Measurements from ENCODE around the gene CCT6A. TPM values are rescaled to one million over a fixed set of nuclear protein-coding genes. Genes with fewer than 3 reads are reported as not detected.
"Not testable (repeated sequence)": the region's sequence is repeated elsewhere in the genome, so short reads cannot be mapped to it uniquely, and the experiment has no call there.

CCT6A gene
- total RNA-seq, 1 experiment from 2014 or later = 222 TPM

DNA sequence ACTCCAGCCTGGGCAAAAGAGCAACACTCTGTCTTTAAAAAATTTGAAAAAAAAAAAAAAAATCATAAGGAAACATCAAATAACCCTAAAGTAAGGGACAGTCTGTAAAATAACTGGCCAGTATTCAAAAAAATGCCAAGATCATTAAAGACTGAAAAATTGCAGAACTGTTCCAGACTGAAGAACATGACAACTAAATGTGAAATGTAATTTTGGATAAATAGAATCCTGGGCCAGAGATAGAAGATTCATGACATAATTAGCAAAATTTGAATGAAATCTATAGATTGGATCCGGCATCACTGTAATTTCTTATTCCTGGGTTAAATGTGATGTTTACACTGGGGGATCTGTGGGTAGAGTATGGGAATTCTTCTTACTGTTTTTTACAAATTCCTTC lies 3.3 kb upstream of the CCT6A start:
- no TSS peak for BruUV-seq (replicated peaks)
- intact Hi-C loops (cut with micrococcal nuclease) = no loop called here
- peaks cover 10% of the 10 kb centered on the region for H3K4me1 Mint-ChIP-seq (ENCODE audit: insufficient read depth, unreplicated experiment)
- TF ChIP-seq, protein P1, sequence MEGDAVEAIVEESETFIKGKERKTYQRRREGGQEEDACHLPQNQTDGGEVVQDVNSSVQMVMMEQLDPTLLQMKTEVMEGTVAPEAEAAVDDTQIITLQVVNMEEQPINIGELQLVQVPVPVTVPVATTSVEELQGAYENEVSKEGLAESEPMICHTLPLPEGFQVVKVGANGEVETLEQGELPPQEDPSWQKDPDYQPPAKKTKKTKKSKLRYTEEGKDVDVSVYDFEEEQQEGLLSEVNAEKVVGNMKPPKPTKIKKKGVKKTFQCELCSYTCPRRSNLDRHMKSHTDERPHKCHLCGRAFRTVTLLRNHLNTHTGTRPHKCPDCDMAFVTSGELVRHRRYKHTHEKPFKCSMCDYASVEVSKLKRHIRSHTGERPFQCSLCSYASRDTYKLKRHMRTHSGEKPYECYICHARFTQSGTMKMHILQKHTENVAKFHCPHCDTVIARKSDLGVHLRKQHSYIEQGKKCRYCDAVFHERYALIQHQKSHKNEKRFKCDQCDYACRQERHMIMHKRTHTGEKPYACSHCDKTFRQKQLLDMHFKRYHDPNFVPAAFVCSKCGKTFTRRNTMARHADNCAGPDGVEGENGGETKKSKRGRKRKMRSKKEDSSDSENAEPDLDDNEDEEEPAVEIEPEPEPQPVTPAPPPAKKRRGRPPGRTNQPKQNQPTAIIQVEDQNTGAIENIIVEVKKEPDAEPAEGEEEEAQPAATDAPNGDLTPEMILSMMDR (IDR thresholded peaks at IDR 0.05; ENCODE audit: unreplicated experiment) = no peak
- DNase-seq (ENCODE audit: unreplicated experiment) = no peak
- ChIA-PET CTCF (interaction anchor here (0.9 kb wide), 1 partner anchor 43 kb away, joined by 3 read pairs; no protein-coding TSS in a partner anchor), POLR2A (interaction anchor here (0.7 to 0.8 kb wide), 3 partner anchors 38 to 478 kb away, joined by 3 to 7 read pairs (median 3); no protein-coding TSS in a partner anchor)
- peak overlapping the region; percentile 23 for H3K4me3 Mint-ChIP-seq (ENCODE audit: unreplicated experiment)
- no peaks in the 10 kb centered on the region for H3K9me3 Mint-ChIP-seq (ENCODE audit: unreplicated experiment)
- no peak overlapping the region for H3K27ac Mint-ChIP-seq (ENCODE audit: low read depth, unreplicated experiment)
- H3K27me3 Mint-ChIP-seq (ENCODE audit: insufficient read depth, unreplicated experiment) = no peaks in the 10 kb centered on the region
- H3K36me3 Mint-ChIP-seq (ENCODE audit: insufficient read depth, unreplicated experiment) = peaks cover 23% of the 10 kb centered on the region

DNA sequence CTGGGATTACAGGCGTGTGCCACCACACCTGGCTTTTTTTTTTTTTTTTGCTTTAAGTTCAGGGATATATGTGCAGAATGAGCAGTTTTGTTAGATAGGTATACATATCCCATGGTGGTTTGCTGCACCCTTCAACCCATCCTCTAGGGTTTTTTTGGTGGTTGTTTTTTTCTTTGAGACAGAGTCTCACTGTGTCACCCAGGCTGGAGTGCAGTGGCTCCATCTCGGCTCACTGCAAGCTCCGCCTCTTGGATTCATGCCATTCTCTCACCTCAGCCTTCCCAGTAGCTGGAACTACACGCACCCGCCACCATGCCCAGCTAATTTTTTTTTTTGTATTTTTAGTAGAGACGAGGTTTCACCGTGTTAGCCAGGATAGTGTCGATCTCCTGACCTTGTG lies 2.8 kb upstream of the CCT6A start:
- BruUV-seq (replicated peaks); H3K27me3 Mint-ChIP-seq (ENCODE audit: insufficient read depth, unreplicated experiment); intact Hi-C loops (cut with micrococcal nuclease); H3K27ac Mint-ChIP-seq (ENCODE audit: low read depth, unreplicated experiment); H3K9me3 Mint-ChIP-seq (ENCODE audit: unreplicated experiment): not testable (repeated sequence)
- DNase-seq (ENCODE audit: unreplicated experiment) = peak; percentile 61
- peaks cover 28% of the 10 kb centered on the region for H3K36me3 Mint-ChIP-seq (ENCODE audit: insufficient read depth, unreplicated experiment)
- H3K4me3 Mint-ChIP-seq (ENCODE audit: unreplicated experiment) = peak overlapping the region; percentile 23
- CTCF ChIA-PET = interaction anchor here (0.5 to 0.9 kb wide), 2 partner anchors 24 to 43 kb away, joined by 3 read pairs; no protein-coding TSS in a partner anchor
- POLR2A ChIA-PET = interaction anchor here (0.7 to 3.7 kb wide), 4 partner anchors 14 to 478 kb away, joined by 3 to 116 read pairs (median 5); partner anchors contain the start of gene SUMF2
- peaks cover 10% of the 10 kb centered on the region for H3K4me1 Mint-ChIP-seq (ENCODE audit: insufficient read depth, unreplicated experiment)

DNA sequence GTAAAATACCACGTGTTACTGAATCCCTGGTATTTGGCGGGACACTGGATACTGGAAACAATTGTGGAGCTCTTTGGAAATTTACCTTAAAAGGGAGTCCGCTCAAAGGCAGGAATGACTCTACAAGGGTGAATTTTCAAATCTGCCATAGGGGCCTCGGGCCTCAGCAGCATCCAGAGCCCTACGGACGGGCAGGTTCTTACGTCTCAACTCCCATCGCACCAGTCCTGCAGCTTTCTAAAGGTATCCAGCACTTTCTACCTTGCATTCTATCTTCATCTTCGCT lies 569 bp upstream of the CCT6A start:
- peaks cover 10% of the 10 kb centered on the region for H3K4me1 Mint-ChIP-seq (ENCODE audit: insufficient read depth, unreplicated experiment)
- peaks cover 50% of the 10 kb centered on the region for H3K36me3 Mint-ChIP-seq (ENCODE audit: insufficient read depth, unreplicated experiment)
- no peak for DNase-seq (ENCODE audit: unreplicated experiment)
- H3K27ac Mint-ChIP-seq (ENCODE audit: low read depth, unreplicated experiment) = peak overlapping the region; percentile 94
- no peaks in the 10 kb centered on the region for H3K27me3 Mint-ChIP-seq (ENCODE audit: insufficient read depth, unreplicated experiment)
- BruUV-seq (replicated peaks) = TSS peak; percentile 90
- ChIA-PET POLR2A (interaction anchor here (0.5 to 3.7 kb wide), 25 partner anchors 9 to 1088 kb away, joined by 3 to 116 read pairs (median 6); partner anchors contain the start of genes CHCHD2, NIPSNAP2 and SUMF2), CTCF (interaction anchor here (0.6 to 2.0 kb wide), 12 partner anchors 10 to 1030 kb away, joined by 3 to 10 read pairs (median 4); no protein-coding TSS in a partner anchor)
- intact Hi-C loops (cut with micrococcal nuclease) = loop anchor here (1.0 to 2.0 kb wide), 2 partner anchors 14 to 18 kb away; partner anchors contain the start of gene SUMF2
- no peaks in the 10 kb centered on the region for H3K9me3 Mint-ChIP-seq (ENCODE audit: unreplicated experiment)
- TF ChIP-seq, protein P1 (IDR thresholded peaks at IDR 0.05; ENCODE audit: unreplicated experiment) = no peak
- peak overlapping the region; percentile 97 for H3K4me3 Mint-ChIP-seq (ENCODE audit: unreplicated experiment)

DNA sequence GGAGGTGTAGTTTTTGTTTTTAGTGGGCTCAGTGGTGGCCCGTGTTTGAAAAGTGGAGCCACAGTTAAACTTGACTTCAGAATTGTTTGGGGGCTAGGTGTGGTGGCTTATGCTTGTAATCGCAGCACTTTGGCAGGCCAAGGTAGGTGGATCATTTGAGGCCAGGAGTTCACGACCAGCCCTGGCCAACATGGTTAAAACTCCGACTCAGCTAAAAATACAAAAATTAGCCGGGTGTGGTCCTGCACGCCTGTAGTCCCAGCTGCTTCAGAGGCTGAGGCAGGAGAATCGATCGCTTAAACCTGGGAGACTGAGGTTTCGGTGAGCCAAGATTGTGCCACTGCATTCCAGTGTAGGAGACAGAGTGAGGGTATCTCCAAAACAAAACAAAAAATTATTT lies 1.8 kb downstream of the CCT6A start:
- peaks cover 10% of the 10 kb centered on the region for H3K4me1 Mint-ChIP-seq (ENCODE audit: insufficient read depth, unreplicated experiment)
- intact Hi-C loops (cut with micrococcal nuclease) = no loop called here
- ChIA-PET CTCF (interaction anchor here (0.6 to 1.3 kb wide), 2 partner anchors 37 to 89 kb away, joined by 3 to 6 read pairs; partner anchors contain the start of gene NIPSNAP2), POLR2A (interaction anchor here (0.6 to 3.3 kb wide), 8 partner anchors 8 to 478 kb away, joined by 3 to 26 read pairs (median 4); partner anchors contain the start of genes NIPSNAP2 and SUMF2)
- H3K36me3 Mint-ChIP-seq (ENCODE audit: insufficient read depth, unreplicated experiment) = peaks cover 70% of the 10 kb centered on the region
- H3K9me3 Mint-ChIP-seq (ENCODE audit: unreplicated experiment) = no peaks in the 10 kb centered on the region
- H3K27me3 Mint-ChIP-seq (ENCODE audit: insufficient read depth, unreplicated experiment) = no peaks in the 10 kb centered on the region
- BruUV-seq (replicated peaks) = no TSS peak
- H3K4me3 Mint-ChIP-seq (ENCODE audit: unreplicated experiment) = peak overlapping the region; percentile 97
- TF ChIP-seq, protein P1 (IDR thresholded peaks at IDR 0.05; ENCODE audit: unreplicated experiment) = no peak
- DNase-seq (ENCODE audit: unreplicated experiment) = no peak
- peak overlapping the region; percentile 94 for H3K27ac Mint-ChIP-seq (ENCODE audit: low read depth, unreplicated experiment)
